NCI-H2196 treated with DMSO at 0.1 percent for 48 hours (cell line): ENCODE data around the gene RABL3.
"Not testable (repeated sequence)": the region's sequence is repeated elsewhere in the genome, so short reads cannot be mapped to it uniquely, and the experiment has no call there.

ENCODE experiments used
- DNase-seq: peaks from one replicate; lab custom pipeline; 2025; ENCODE audit not compliant: unreplicated experiment; lab: John Stamatoyannopoulos, UW

RABL3 gene

DNA sequence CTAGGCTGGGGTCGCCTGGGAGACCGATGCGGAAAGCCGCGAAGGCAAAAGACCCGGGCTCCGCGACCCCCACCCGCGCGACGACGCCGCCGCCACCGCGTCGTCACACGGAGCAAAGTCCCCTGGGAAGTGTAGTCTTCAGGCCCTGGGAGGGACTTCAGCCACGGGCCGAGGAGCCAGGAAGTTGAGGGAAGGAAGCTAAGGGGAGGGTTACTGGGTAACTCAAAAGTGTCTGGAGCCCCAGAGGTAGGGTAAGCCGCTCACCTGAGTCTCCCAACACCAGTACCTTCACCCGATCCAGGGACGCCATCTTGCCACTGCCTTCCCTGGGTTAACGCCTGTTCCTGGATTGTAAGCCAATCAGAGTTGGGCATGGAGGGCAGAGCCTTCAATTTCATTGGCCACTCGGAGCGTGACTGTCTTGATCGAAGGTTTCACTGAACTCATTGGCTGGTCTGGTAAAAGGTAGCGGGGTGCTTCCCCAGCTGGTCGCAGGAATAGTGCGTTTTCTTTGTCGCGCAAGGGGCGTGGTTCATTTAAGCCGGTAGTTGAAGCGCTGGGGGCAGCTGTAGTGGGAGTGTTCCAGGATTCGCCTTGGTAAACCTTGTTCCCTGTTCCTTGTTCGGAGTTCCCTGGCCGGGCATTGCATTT, at the start of gene RABL3, which contains the start of gene GTF2E1:
Gene RABL3, minus strand, starts transcription at position 319 of the 651 bp plus-strand sequence. Its CDS starts 9 bp downstream, at position 310.
Gene GTF2E1, plus strand, starts transcription at position 547 of the 651 bp plus-strand sequence. CDS start 7,809 bp downstream, outside the sequence.
- peak; percentile 100 for DNase-seq

DNA sequence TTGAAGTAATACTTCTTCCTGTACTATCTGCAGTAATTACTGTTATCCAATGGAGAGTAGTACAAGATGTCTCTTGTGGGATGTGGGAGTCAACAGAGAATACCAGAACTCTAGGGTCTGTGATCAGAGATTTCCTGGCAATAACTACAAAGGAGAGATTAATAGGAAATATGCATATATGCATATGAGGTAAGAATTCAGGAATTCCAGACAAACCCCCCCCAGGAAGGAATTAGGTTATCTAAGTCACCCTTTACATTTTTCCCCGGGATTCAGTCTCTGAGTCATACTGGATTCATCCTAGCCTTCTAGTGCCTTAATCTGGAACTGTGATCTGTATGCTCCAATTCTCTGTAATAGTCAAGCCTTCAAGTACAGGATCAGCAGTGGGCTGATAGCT, 49.6 kb upstream of the RABL3 start:
- DNase-seq: no peak

- no peak for DNase-seq
Observed at GRCh38 chr3:120791010-120791409, 48.7 kb upstream of the RABL3 start.

DNA sequence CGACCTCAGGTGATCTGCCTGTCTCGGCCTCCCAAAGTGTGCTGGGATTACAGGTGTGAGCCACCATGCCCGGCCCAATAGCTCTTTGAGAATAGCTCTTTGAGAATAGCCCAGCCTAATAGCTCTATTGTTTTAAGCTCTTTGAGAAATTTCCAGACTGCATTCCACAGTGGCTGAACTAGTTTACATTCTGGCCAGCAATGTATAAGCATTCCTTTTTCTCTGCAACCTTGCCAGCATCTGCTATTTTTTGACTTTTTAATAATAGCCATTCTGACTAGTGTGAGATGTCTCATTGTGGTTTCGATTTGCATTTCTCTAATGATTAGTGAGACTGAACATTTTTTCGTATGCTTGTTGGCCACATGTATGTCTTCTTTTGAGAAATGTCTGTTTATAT, 43.5 kb upstream of the RABL3 start:
- DNase-seq: not testable (repeated sequence)

GRCh38 chr3:120780977-120781376, 38.7 kb upstream of the RABL3 start:
- DNase-seq: no peak

- no peak for DNase-seq
Observed at GRCh38 chr3:120778776-120779175, 36.5 kb upstream of the RABL3 start.

DNA sequence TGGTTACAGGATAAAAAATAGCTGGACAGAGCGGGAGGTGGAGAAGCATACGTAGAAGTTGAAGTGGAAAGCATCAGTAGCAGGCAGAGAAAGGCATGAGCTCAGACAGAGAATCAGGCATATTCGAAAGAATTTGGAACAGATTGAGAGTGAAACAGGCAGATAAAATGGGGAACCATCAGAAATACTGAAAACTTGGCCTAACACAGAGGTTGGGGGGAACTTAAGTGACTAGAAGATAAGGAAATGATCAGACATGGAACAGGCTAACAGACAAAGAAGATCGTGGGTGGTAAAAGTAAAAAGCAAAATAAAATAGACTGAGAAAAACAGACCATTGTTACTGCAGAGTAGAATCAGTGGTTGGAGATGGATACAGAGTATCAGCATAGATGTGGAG, 33.1 kb upstream of the RABL3 start:
- no peak for DNase-seq

DNA sequence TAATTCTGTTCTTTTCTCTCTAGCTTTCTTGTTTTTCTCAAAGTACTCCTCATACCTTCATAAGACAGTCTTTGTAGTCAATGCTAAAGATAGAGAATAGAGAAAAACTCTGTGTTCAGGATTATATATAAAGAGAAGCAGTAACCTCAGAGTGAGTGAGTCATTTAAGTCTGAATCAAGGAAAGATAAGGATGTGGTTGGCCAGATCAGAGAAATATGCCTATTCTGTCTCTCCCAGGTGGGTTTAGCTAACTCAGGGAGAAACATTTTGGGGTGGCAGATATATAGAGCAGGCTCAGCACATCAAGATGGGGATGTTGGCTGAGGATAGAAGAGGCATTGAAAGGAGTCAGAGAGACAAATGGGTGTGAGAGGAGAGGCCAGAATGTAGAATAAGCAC, 31.6 kb upstream of the RABL3 start:
- DNase-seq: no peak

GRCh38 chr3:120772081-120772480, 29.8 kb upstream of the RABL3 start:
- DNase-seq: no peak

GRCh38 chr3:120770891-120771290, 28.6 kb upstream of the RABL3 start:
- DNase-seq: no peak

DNA sequence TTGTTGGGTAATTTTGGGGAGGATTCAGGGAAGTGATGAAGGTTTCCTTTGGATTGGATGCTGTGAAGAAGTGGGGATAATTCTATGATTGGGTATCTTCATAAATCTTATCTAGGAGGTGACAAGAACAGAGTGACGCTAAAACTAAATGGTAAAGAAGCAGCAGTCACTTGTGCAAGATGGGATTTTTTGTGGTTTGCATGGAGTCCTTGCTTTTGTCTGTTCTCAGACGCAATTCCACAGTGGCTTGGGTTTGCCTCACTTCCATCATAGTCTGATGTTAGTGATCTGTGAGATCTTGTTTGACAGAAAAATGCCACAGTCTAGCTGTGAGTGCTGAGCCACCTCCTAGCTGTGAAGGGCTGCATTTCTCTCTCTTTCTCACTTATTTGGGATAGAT, 27.1 kb upstream of the RABL3 start:
- no peak for DNase-seq

DNA sequence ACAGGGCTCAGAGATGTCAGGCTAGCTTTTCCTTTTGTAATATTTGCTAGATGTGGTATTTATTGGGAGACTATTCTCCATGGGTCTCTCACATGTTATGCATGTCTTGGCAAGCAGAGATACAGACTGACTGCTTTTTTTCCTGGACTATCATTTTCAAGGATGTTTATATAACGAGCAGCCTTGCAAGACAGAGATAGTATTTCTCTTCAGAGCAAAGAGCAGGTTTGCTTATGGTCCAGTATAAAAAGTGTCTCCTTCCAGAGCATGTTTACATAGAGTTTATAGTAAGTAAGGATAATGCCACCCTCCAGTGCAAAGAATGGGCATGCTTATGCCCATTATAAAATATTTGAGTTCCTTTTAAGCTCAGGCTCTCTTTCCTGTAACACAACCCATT, 24.8 kb upstream of the RABL3 start:
- DNase-seq: peak; percentile 27

DNA sequence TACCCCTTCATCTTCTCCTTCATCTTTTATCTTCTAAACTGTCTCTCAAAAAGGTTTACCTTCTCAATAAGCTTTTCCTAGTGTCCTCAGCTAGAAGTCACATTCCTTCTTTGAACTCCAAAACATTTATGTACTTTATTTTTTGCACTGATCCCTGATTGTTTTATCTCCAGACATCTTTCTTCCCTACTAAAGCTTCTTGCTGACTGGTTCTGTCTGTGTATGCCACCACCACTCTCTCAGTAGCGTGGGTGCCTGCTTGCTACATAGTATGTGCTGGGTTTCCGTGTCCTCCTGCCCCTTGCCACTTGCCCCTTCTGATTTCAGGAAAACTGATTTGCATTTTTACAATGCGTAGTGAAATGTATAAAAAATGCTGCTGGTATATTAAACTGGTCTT, 24.3 kb upstream of the RABL3 start:
- no peak for DNase-seq

DNA sequence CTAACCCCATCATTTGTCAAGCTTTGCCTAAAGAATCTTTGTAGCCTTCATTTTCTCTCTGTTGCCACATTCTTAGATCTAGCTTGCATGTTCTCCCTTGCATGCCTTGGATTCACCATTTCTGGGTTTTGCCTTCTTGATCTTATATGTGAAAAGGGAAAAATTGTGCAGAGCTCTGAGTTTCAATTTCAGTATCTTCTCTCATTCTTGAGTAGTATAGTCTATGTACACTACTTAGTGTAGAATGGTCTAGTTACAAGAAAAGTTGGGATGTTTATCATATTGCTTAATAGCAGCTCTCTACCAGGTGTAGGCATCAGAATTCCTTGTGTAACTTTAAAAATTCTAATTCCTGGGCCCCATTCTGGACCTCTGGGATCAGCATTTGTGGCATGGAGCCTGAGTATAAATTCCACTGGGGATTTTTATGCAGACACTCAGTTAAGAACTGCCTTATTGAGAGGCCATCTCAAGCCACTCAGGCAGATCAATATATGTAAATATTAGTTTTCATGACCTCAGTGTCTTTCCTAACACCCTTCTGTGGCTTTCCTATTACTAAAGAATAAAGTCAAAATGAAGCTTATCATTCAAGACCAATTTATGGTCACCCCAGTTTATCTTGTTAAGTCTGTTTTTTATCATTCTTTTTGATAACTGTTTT, 23.6 kb upstream of the RABL3 start:
- DNase-seq: no peak

DNA sequence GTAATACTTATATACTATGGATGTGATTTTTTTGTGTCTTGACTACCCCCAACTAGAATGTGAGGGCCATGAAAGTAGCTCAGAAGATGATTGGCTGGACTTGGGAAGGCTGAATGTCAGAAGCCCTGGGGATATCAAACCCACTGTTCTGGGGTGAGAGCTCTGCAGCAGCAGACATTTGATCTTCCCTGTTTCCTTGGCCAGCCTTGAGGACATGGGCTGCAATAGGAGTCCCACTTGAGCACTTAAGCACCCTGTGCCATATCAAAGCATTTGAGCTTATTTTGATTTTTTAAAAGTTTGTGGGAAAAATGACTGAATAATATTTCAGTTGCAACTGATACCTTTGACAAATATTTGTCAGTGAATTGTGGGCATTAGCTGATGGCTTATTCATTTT, 21.9 kb upstream of the RABL3 start:
- no peak for DNase-seq

- DNase-seq: no peak
Observed at GRCh38 chr3:120763601-120764000, 21.3 kb upstream of the RABL3 start.

DNA sequence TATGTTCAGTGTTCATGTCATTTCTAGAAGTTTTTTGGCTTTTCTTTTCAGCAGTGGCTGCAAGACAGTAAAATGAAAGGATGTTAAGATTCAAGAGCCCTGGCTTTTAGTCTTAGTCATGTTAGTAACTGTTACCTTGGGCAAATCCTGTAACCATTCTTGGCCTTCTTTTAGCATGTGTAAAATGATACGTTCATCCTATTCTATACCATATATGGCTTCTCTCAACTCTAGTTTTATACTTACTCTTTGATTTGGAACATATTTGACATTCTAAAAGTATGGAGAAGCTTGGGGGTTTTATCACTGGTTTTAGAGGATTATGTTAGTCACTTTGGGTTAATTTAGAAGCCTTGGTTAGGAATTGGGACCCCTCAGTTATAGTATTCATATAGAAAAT, 20.3 kb upstream of the RABL3 start:
- no peak for DNase-seq

GRCh38 chr3:120758551-120758950, 16.2 kb upstream of the RABL3 start:
- DNase-seq: not testable (repeated sequence)

GRCh38 chr3:120756061-120756460, 13.7 kb upstream of the RABL3 start:
- DNase-seq: no peak

GRCh38 chr3:120753810-120754209, 11.5 kb upstream of the RABL3 start:
- no peak for DNase-seq

GRCh38 chr3:120752865-120753264, 10.5 kb upstream of the RABL3 start:
- no peak for DNase-seq

DNA sequence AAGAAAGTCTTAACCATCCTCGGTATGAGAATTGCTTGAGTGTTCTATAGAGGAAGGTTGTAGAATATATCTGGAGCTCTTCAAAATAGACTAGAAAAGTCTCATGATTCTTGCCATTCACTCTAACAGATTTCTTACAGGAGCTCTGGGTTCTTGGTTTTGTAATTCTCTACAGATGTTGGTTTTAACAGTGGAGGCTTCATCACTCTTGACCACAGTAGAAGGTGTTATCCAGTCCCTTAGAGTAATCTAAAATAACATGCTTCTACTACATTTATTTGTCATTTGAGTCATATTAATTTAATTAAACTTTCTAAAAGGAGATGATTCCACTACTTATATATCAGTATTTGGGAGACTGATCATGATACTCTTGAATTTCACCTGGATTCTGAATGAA, 9.9 kb upstream of the RABL3 start:
- DNase-seq: no peak

GRCh38 chr3:120749843-120750242, 7.5 kb upstream of the RABL3 start:
- no peak for DNase-seq
